GM12878 (cell line): ENCODE data around the gene HSPA2. TPM values are rescaled to one million over a fixed set of nuclear protein-coding genes. Genes with fewer than 3 reads are reported as not detected.

Experiments
- ATAC-seq: fragments of 200-7000 bp; cut with Tn5 transposase; 3 replicates; pipeline ENCODE4 v1.9.1; 2020; ENCODE audit warnings: mild to moderate bottlenecking, moderate library complexity
- BruUV-seq: library from RNA; stranded (reverse); fragments of 400-500 nt; replicated peaks from 2 replicates; lab custom pipeline; 2021; lab: Mats Ljungman, UMichigan
- CTCF ChIA-PET: fragments of 300-600 bp; sonication (Branson Sonifier 250); formaldehyde crosslinking; extraction: SDS; loops from one replicate; lab custom pipeline; 2021; ENCODE audit warnings: inconsistent platforms; lab: Yijun Ruan, JAX
- POLR2A ChIA-PET: fragments of 350-600 bp; formaldehyde crosslinking; extraction: SDS; loops from one replicate; lab custom pipeline; 2021; ENCODE audit warnings: inconsistent platforms; lab: Charles Lee
- RAD21 ChIA-PET: fragments of 300-600 bp; sonication (Branson Sonifier 250); formaldehyde crosslinking; loops from one replicate; lab custom pipeline; 2023; ENCODE audit warnings: antibody characterized with exemption; ENCODE audit not compliant: unreplicated experiment; lab: Charles Lee
- SMC1A ChIA-PET: fragments of 300-600 bp; sonication (Branson Sonifier 250); formaldehyde crosslinking; loops from one replicate; lab custom pipeline; 2023; ENCODE audit not compliant: unreplicated experiment, uncharacterized antibody; lab: Charles Lee
- DNase-seq: peaks from one replicate; pipeline ENCODE4 v3.0.0-alpha.2; 2011; ENCODE audit warnings: low read depth, low spot score
- FAIRE-seq: peaks from 3 replicates; lab custom pipeline; 2011; peaks lifted over from hg19 to GRCh38; lab: Jason Lieb, UNC
- H2AFZ ChIP-seq: 2 replicates; pipeline ENCODE4 v1.6.0; 2011; ENCODE audit warnings: low read depth, low read length, control low read depth; ENCODE audit not compliant: control insufficient read depth
- H3K27ac ChIP-seq: 2 replicates; pipeline ENCODE4 v1.5.1; 2011; ENCODE audit warnings: control low read depth; ENCODE audit not compliant: control insufficient read depth, insufficient read depth
- H3K27me3 ChIP-seq, 2 experiments: replicated peaks in 1 of 2; 2 replicates each; pipeline versions ENCODE4 v1.6.0 to v1.6.1; 2011; ENCODE audit warnings: low read length in 1 of 2; ENCODE audit not compliant: control insufficient read depth in 2 of 2, insufficient read depth in 2 of 2
- H3K36me3 ChIP-seq, 2 experiments: 2 replicates each; pipeline ENCODE4 v1.5.1; 2011; ENCODE audit warnings: low read length in 1 of 2; ENCODE audit not compliant: control insufficient read depth in 2 of 2, insufficient read depth in 2 of 2
- H3K4me1 ChIP-seq: 2 replicates; pipeline ENCODE4 v1.6.1; 2011; ENCODE audit warnings: mild to moderate bottlenecking, low read length, moderate library complexity, mixed read lengths; ENCODE audit not compliant: control insufficient read depth, insufficient read depth
- H3K4me2 ChIP-seq: 2 replicates; pipeline ENCODE4 v1.6.0; 2011; ENCODE audit warnings: control low read depth; ENCODE audit not compliant: control insufficient read depth, insufficient read depth
- H3K4me3 ChIP-seq: fragments of 200-600 bp; sonication (generic); 2 replicates; pipeline ENCODE4 v1.5.1; 2016
- H3K79me2 ChIP-seq: 2 replicates; pipeline ENCODE4 v1.6.0; 2011; ENCODE audit warnings: low read length; ENCODE audit not compliant: control insufficient read depth, insufficient read depth
- H3K9ac ChIP-seq: 2 replicates; pipeline ENCODE4 v1.8.0; 2011; ENCODE audit warnings: low read length, control low read depth, mixed read lengths; ENCODE audit not compliant: control insufficient read depth, insufficient read depth
- H3K9me3 ChIP-seq: replicated peaks from 3 replicates; pipeline ENCODE4 v1.5.1; 2011; ENCODE audit warnings: mild to moderate bottlenecking, low read length; ENCODE audit not compliant: control insufficient read depth, insufficient read depth
- H4K20me1 ChIP-seq: 2 replicates; pipeline ENCODE4 v1.6.0; 2011; ENCODE audit not compliant: control insufficient read depth, insufficient read depth
- BRCA1 ChIP-seq: IDR thresholded peaks from 2 replicates; pipeline ENCODE4 v1.6.1; 2011; ENCODE audit warnings: low read depth, low read length, improper control_type of control experiment
- ESRRA ChIP-seq: IDR thresholded peaks from 2 replicates; pipeline ENCODE4 v1.6.1; 2012; ENCODE audit warnings: mild to moderate bottlenecking, low read length, improper control_type of control experiment
- ETV6 ChIP-seq, 2 experiments: fragments of 450-650 bp in 1 of 2; IDR thresholded peaks in 1 of 2; conservative IDR thresholded peaks in 1 of 2; 2 replicates each; pipeline ENCODE4 v1.6.1; 2014; ENCODE audit warnings: antibody characterized with exemption in 1 of 2, borderline replicate concordance in 1 of 2, low read depth in 1 of 2, mild to moderate bottlenecking in 1 of 2, moderate library complexity in 1 of 2
- HCFC1 ChIP-seq: fragments of 150-350 bp; IDR thresholded peaks from 2 replicates; pipeline ENCODE4 v1.6.1; 2014; ENCODE audit warnings: low read length
- NKRF ChIP-seq: fragments of 450-650 bp; conservative IDR thresholded peaks from 2 replicates; pipeline ENCODE4 v1.6.1; 2017; ENCODE audit warnings: mild to moderate bottlenecking, moderate library complexity
- SIN3A ChIP-seq: IDR thresholded peaks from 2 replicates; pipeline ENCODE4 v1.6.1; 2012; ENCODE audit warnings: low read depth, low read length, improper control_type of control experiment
- ZNF207 ChIP-seq: fragments of 450-650 bp; IDR thresholded peaks from 2 replicates; pipeline ENCODE4 v1.6.1; 2014; ENCODE audit warnings: antibody characterized with exemption, mild to moderate bottlenecking, borderline replicate concordance
- ZNF24 ChIP-seq: fragments of 450-650 bp; IDR thresholded peaks from 2 replicates; pipeline ENCODE4 v1.6.1; 2017; ENCODE audit warnings: antibody characterized with exemption, mild to moderate bottlenecking
- whole genome bisulfite sequencing: methylation state at CpG from one replicate; pipeline ENCODE4 v1.1.6; 2016; ENCODE audit warnings: low lambda C conversion rate; ENCODE audit not compliant: insufficient replicate concordance, insufficient coverage; ENCODE audit errors: missing lambda C conversion rate; 5-methylcytosine and 5-hydroxymethylcytosine counted together
- in situ Hi-C: fragments of 300-500 bp; cut with MboI; formaldehyde crosslinking; loops from 9 replicates; pipeline ENCODE4 v1.14.3; 2018; ENCODE audit warnings: mixed read lengths
- intact Hi-C: fragments of 100-400 bp; cut with micrococcal nuclease; formaldehyde crosslinking; loops from one replicate; pipeline ENCODE4 v1.14.2; 2022; ENCODE audit not compliant: unreplicated experiment
- polyA plus RNA-seq, 11 experiments: library from polyadenylated mRNA; depleted of rRNA in 4 of 11; unstranded in 6 of 11; stranded (reverse) in 5 of 11; fragments of >200 nt; fragmentation: Nextera tagmentation in 4 of 11; fragmentation: Illumina TruSeq in 1 of 11; extraction: Ambion mirVana in 4 of 11; extraction: Trizol in 1 of 11; gene quantifications; 1 replicate in 1 of 11; 2 replicates in 10 of 11; pipeline versions ENCODE4 v1.2.1 to v1.2.3, GENCODE V29; 2011 to 2016; ENCODE audit warnings: inconsistent platforms in 2 of 11, missing spikeins in 2 of 11, low read depth in 1 of 11
- total RNA-seq, 4 experiments: library from RNA; depleted of rRNA in 3 of 4; stranded (reverse); fragments of >200 nt in 3 of 4; fragmentation: Illumina TruSeq in 1 of 4; extraction: Trizol in 1 of 4; gene quantifications; 2 replicates each; pipeline versions ENCODE4 v1.2.1 to v1.2.3, GENCODE V29; 2013 to 2021

The HSPA2 gene
- total and polyA plus RNA-seq, 10 of the 15 experiments (the other 5 are each of a cell fraction or from before 2014, with no cell fraction given): 0.02 to 1.2 (median 0.65) TPM

GRCh38 chr14:64541972-64542835, 1.7 kb downstream of the HSPA2 start:
- Histone ChIP-seq H3K4me3 (no peak overlapping the region), H3K79me2 (no peaks in the 10 kb centered on the region), H3K9ac (no peak overlapping the region), H3K9me3 (peaks cover 15% of the 10 kb centered on the region; the same call in 2 of the 3 replicates), H3K4me1 (peaks cover 4% of the 10 kb centered on the region; the same call in 1 of the 2 replicates), H3K27me3 (peaks cover 6 to 9% of the 10 kb centered on the region in 2 experiments), H2AFZ (no peak overlapping the region), H3K36me3 (no peaks in the 10 kb centered on the region), H3K27ac (no peak overlapping the region), H4K20me1 (no peaks in the 10 kb centered on the region), H3K4me2 (peak overlapping the region; percentile 26; the same call in 1 of the 2 replicates)
- no TSS peak for BruUV-seq
- ChIA-PET RAD21 (no interaction called here), SMC1A (interaction anchor here (1.2 kb wide), 2 partner anchors 19 to 47 kb away, joined by 3 to 7 read pairs; no protein-coding TSS in a partner anchor), CTCF (interaction anchor here (1.4 to 2.0 kb wide), 3 partner anchors 13 to 95 kb away, joined by 3 to 9 read pairs (median 6); no protein-coding TSS in a partner anchor), POLR2A (no interaction called here)
- 85% methylated on average over 61 of the region's 61 CpGs for whole genome bisulfite sequencing
- in situ Hi-C loops: no loop called here
- intact Hi-C loops: loop anchor here (2.0 to 5.0 kb wide), 3 partner anchors 37 to 220 kb away; partner anchors contain the start of gene ZBTB1
- no peak for ATAC-seq
- TF ChIP-seq SIN3A (no peak), BRCA1 (no peak), ZNF24 (no peak), HCFC1 (no peak), ETV6 (conservative IDR thresholded peaks at IDR 0.05 in 1 of 2, IDR thresholded peaks at IDR 0.05 in 1 of 2; ENCODE audit: borderline replicate concordance in 1 of 2, low read depth in 1 of 2) (no peak), ESRRA (no peak), ZNF207 (no peak), NKRF (no peak)
- no peak for FAIRE-seq
- no peak for DNase-seq
